Parathyroid adenoma (tissue), 2 donors: ENCODE measurements around the gene RALGAPA2.
A peak's percentile ranks its signal among the peaks of the same experiment; 100 is the strongest.

Experiments used
- H2AFZ ChIP-seq: fragments of 300-600 bp; sonication (generic); one replicate; pipeline ENCODE4 v1.7.0; 2017; ENCODE audit warnings: antibody characterized with exemption, mild to moderate bottlenecking
- H3K27ac ChIP-seq: fragments of 300-600 bp; sonication (generic); one replicate; pipeline ENCODE4 v1.7.0; 2017
- H3K27me3 ChIP-seq: fragments of 300-600 bp; sonication (generic); one replicate; pipeline ENCODE4 v1.7.0; 2017; ENCODE audit warnings: low read length; ENCODE audit not compliant: control insufficient read depth, insufficient read depth
- H3K36me3 ChIP-seq: fragments of 300-600 bp; sonication (generic); one replicate; pipeline ENCODE4 v1.7.0; 2017; ENCODE audit warnings: low read length; ENCODE audit not compliant: control insufficient read depth, insufficient read depth
- H3K4me1 ChIP-seq: fragments of 300-600 bp; sonication (generic); one replicate; pipeline ENCODE4 v1.7.0; 2017; ENCODE audit warnings: control low read depth
- H3K4me2 ChIP-seq: fragments of 300-600 bp; sonication (generic); one replicate; pipeline ENCODE4 v1.7.0; 2017; ENCODE audit warnings: low read length
- H3K4me3 ChIP-seq: fragments of 300-600 bp; sonication (generic); one replicate; pipeline ENCODE4 v1.7.0; 2017; ENCODE audit warnings: low read depth, low read length
- H3K79me2 ChIP-seq: fragments of 300-600 bp; sonication (generic); one replicate; pipeline ENCODE4 v1.7.0; 2017; ENCODE audit warnings: control low read depth
- H3K9ac ChIP-seq: fragments of 300-600 bp; sonication (generic); one replicate; pipeline ENCODE4 v1.7.0; 2017; ENCODE audit warnings: mild to moderate bottlenecking
- H3K9me3 ChIP-seq: fragments of 300-600 bp; sonication (generic); one replicate; pipeline ENCODE4 v1.7.0; 2017; ENCODE audit warnings: low read length; ENCODE audit not compliant: control insufficient read depth
- CTCF ChIP-seq: fragments of 300-600 bp; sonication (generic); IDR thresholded peaks from one replicate; pipeline ENCODE4 v1.7.0; 2017; ENCODE audit warnings: antibody characterized with exemption, mild to moderate bottlenecking
- donor health status: primary hyperparathyroidism.

RALGAPA2 gene

GRCh38 chr20:20743511-20744169 is 31.2 kb upstream of the RALGAPA2 start:
- Histone ChIP-seq H3K27me3 (no peaks in the 10 kb centered on the region), H3K27ac (peak overlapping the region; percentile 66), H3K4me1 (no peaks in the 10 kb centered on the region), H3K36me3 (no peaks in the 10 kb centered on the region), H3K4me3 (no peak overlapping the region), H3K79me2 (no peaks in the 10 kb centered on the region), H3K9ac (no peak overlapping the region), H3K9me3 (no peaks in the 10 kb centered on the region), H3K4me2 (no peak overlapping the region), H2AFZ (no peak overlapping the region)
- no peak for TF ChIP-seq CTCF

GRCh38 chr20:20741087-20742045 is 28.9 kb upstream of the RALGAPA2 start:
- no peak overlapping the region for H3K4me2 ChIP-seq
- no peaks in the 10 kb centered on the region for H3K4me1 ChIP-seq
- H3K36me3 ChIP-seq: no peaks in the 10 kb centered on the region
- no peaks in the 10 kb centered on the region for H3K27me3 ChIP-seq
- no peak overlapping the region for H3K27ac ChIP-seq
- no peak overlapping the region for H2AFZ ChIP-seq
- no peak overlapping the region for H3K9ac ChIP-seq
- no peak overlapping the region for H3K4me3 ChIP-seq
- H3K9me3 ChIP-seq: no peaks in the 10 kb centered on the region
- no peaks in the 10 kb centered on the region for H3K79me2 ChIP-seq
- no peak for TF ChIP-seq CTCF

GRCh38 chr20:20740541-20740940 is 28.1 kb upstream of the RALGAPA2 start:
- Histone ChIP-seq H3K9ac (no peak overlapping the region), H3K27me3 (no peaks in the 10 kb centered on the region), H3K9me3 (no peaks in the 10 kb centered on the region), H3K4me3 (no peak overlapping the region), H3K4me2 (no peak overlapping the region), H3K4me1 (no peaks in the 10 kb centered on the region), H3K27ac (no peak overlapping the region), H3K79me2 (no peaks in the 10 kb centered on the region), H2AFZ (no peak overlapping the region), H3K36me3 (no peaks in the 10 kb centered on the region)
- TF ChIP-seq CTCF: no peak

GRCh38 chr20:20737158-20737557 is 24.7 kb upstream of the RALGAPA2 start:
- H2AFZ ChIP-seq: no peak overlapping the region
- H3K4me1 ChIP-seq: no peaks in the 10 kb centered on the region
- H3K27me3 ChIP-seq: no peaks in the 10 kb centered on the region
- no peak overlapping the region for H3K9ac ChIP-seq
- H3K27ac ChIP-seq: no peak overlapping the region
- no peak for TF ChIP-seq CTCF
- H3K9me3 ChIP-seq: no peaks in the 10 kb centered on the region
- no peak overlapping the region for H3K4me3 ChIP-seq
- H3K79me2 ChIP-seq: no peaks in the 10 kb centered on the region
- H3K36me3 ChIP-seq: no peaks in the 10 kb centered on the region
- H3K4me2 ChIP-seq: no peak overlapping the region
